ENCODE measurements around the gene GLMP.

Gene GLMP

GRCh38 chr1:156247460-156248322 lies 47.8 kb downstream of the GLMP start, which contains the start of gene PAQR6:
Gene PAQR6, minus strand, starts transcription at chr1:156248056. Its CDS starts 1,325 bp downstream, at chr1:156246731.
- no peak for DNase-seq (ENCODE audit: low read depth)

- DNase-seq (ENCODE audit: low read depth) = no peak
Observed at GRCh38 chr1:156246781-156247459, 48.6 kb downstream of the GLMP start.

GRCh38 chr1:156246241-156246780 lies 49.2 kb downstream of the GLMP start:
- no peak for DNase-seq (ENCODE audit: low read depth)

GRCh38 chr1:156245451-156246232 lies 49.8 kb downstream of the GLMP start:
- DNase-seq (ENCODE audit: low read depth) = no peak

GRCh38 chr1:156244712-156245111 lies 50.8 kb downstream of the GLMP start:
- no peak for DNase-seq (ENCODE audit: low read depth)

- no peak for DNase-seq (ENCODE audit: low read depth)
Observed at GRCh38 chr1:156244126-156244525, 51.4 kb downstream of the GLMP start.

- DNase-seq (ENCODE audit: low read depth) = no peak
Observed at GRCh38 chr1:156242738-156243137, 52.7 kb downstream of the GLMP start.

Data from activated T-cell treated with anti-CD3 and anti-CD28 coated beads for 48 hours (primary cell).